ENCODE data around the gene STARD3.
"Not testable (repeated sequence)": the region's sequence is repeated elsewhere in the genome, so short reads cannot be mapped to it uniquely, and the experiment has no call there.

The STARD3 gene

GRCh38 chr17:39636927-39637736, at the start of gene STARD3:
Gene STARD3, plus strand, starts transcription at chr17:39637144. Its CDS starts 16,388 bp downstream, at chr17:39653532.
- no peak for DNase-seq (ENCODE audit: low read depth)
- peak; percentile 14 for TF ChIP-seq CTCF (conservative IDR thresholded peaks at IDR 0.05; ENCODE audit: low read depth, low read length)
- peak within 1 kb of the TSS; percentile 92 for H3K4me3 ChIP-seq (ENCODE audit: low read length)

GRCh38 chr17:39590180-39590579, 46.8 kb upstream of the STARD3 start:
- not testable (repeated sequence) for H3K4me3 ChIP-seq (ENCODE audit: low read length); DNase-seq (ENCODE audit: low read depth)

DNA sequence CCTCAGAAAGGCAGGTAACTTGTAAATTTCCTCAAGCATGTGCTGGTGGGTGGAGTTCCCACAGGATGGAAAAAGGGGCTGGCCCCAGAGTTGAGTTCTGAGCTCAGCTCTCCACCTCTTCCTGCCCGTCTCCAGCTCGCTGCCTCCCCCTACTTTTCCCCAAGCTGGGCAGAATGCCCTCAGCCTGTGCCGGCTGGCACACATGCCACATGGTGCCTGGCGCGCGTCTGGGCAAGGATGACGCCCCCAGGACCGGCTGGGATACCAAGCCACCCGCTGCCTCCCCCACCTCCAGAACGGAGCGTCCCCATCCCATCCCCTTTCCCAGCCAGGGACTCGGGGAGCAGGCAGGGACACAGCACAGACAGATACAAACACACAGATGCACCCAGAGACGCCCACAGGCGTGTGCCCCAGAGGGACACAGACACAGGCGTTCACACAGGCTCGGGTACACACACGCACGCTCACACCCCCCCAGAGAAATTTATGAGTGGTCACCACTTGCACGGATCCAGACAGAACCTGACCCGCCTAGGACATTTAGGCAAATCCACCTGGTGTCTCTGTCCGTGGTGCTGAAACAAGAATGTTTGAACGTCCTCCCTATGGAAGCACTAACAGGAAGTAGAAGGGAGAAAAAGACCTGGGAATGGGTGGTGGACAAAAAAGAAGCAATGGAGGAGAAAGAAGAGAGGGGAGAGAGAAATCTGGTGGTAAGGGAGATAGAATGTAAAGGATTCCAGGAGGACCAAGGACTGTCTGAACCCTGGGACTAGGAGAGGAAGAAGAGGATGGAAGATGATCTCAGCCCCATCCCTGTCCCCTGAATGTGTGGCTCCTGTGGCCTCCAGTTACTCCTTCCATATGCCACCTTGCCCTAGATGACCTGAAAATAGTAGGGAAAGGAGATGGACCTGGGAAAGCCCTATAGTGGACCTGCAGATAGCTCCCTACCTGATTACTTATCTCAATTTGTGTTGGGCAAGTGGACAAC, 44.7 kb upstream of the STARD3 start:
- peak; percentile 5 for DNase-seq (ENCODE audit: low read depth)
- no peak for TF ChIP-seq CTCF (conservative IDR thresholded peaks at IDR 0.05; ENCODE audit: low read depth, low read length)
- H3K4me3 ChIP-seq (ENCODE audit: low read length) = no peak overlapping the region

GRCh38 chr17:39593371-39593770, 43.6 kb upstream of the STARD3 start:
- H3K4me3 ChIP-seq (ENCODE audit: low read length) = no peak overlapping the region
- no peak for TF ChIP-seq CTCF (conservative IDR thresholded peaks at IDR 0.05; ENCODE audit: low read depth, low read length)
- no peak for DNase-seq (ENCODE audit: low read depth)

GRCh38 chr17:39595294-39595693, 41.6 kb upstream of the STARD3 start:
- no peak overlapping the region for H3K4me3 ChIP-seq (ENCODE audit: low read length)
- DNase-seq (ENCODE audit: low read depth) = no peak
- no peak for TF ChIP-seq CTCF (conservative IDR thresholded peaks at IDR 0.05; ENCODE audit: low read depth, low read length)

DNA sequence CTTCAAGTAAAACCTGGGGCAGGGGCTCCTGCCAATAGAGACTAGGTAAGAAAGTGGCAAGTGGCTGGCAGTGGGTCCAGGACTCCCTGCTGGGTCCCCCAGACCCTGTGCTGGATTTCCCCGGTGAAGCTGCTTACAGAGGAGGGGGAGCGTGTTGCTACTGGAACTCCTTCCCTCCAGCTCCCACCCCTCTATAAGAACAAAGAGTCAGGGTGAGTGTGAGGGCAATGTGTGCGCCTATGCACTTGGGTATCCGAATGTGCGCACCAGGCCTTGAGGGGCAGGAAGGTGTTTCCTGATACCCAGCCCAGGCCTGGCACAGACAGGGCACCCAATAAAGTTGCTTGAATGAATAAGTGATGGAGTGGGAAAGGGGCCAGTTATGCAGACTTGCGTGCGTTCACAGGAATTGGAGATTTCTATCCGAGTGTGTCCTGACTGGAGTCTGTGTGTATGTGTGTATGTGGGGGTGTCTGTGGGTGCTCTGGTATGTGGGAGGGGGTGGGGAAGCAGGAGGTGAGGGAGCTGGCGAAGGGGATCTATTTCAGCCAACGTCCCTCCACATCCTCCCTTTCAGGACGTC, 40.9 kb upstream of the STARD3 start:
- no peak overlapping the region for H3K4me3 ChIP-seq (ENCODE audit: low read length)
- DNase-seq (ENCODE audit: low read depth) = no peak
- no peak for TF ChIP-seq CTCF (conservative IDR thresholded peaks at IDR 0.05; ENCODE audit: low read depth, low read length)
